GM13976 (cell line): ENCODE data around the gene SCUBE3.

ENCODE experiments used
- DNase-seq: peaks from one replicate; pipeline ENCODE4 v3.0.0; 2012; ENCODE audit warnings: low spot score
- in situ Hi-C: fragments of 300-500 bp; cut with MboI; formaldehyde crosslinking; loops from one replicate; pipeline ENCODE4 v1.12.0; 2022; ENCODE audit warnings: low sequenced_read_pairs, mixed read lengths, inconsistent platforms; ENCODE audit not compliant: unreplicated experiment
- TF ChIP-seq, protein P1 (sequence below): IDR thresholded peaks from 2 replicates; pipeline ENCODE4 v1.5.1; 2012; ENCODE audit warnings: borderline replicate concordance, mild to moderate bottlenecking; ENCODE audit not compliant: insufficient read depth; ENCODE audit errors: extremely low read depth, missing control alignments, control extremely low read depth

The SCUBE3 gene

DNA sequence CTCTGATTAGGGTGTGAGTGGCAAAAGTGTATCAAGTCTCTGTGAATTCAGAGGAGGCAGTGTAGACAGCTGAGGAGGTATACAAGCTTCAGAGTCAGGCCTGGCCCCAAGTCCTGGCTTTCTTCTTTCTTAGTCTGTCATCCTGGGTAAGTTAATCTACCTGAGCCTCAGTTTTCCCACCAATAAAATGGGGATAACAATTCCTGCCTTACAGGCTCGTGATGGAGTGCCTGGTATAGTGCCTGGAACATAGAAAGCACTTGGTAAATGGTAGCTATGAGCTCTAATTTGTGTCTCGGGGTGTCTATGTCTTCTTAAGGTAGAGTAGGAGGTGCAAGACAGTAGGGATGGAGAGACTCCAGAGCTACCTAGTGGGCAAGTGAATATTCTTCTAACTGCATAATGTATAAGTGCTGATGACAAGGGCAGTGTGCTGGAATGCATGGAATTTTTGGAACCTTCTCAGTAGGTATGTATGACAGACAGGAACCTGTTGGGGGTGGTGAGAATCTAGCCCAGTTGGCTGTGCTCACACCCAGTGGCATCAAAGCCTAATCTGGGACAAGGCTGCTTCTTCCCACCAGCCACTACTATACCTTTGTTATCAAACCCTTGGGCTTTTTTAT, 4.0 kb upstream of the SCUBE3 start:
- TF ChIP-seq, protein P1, sequence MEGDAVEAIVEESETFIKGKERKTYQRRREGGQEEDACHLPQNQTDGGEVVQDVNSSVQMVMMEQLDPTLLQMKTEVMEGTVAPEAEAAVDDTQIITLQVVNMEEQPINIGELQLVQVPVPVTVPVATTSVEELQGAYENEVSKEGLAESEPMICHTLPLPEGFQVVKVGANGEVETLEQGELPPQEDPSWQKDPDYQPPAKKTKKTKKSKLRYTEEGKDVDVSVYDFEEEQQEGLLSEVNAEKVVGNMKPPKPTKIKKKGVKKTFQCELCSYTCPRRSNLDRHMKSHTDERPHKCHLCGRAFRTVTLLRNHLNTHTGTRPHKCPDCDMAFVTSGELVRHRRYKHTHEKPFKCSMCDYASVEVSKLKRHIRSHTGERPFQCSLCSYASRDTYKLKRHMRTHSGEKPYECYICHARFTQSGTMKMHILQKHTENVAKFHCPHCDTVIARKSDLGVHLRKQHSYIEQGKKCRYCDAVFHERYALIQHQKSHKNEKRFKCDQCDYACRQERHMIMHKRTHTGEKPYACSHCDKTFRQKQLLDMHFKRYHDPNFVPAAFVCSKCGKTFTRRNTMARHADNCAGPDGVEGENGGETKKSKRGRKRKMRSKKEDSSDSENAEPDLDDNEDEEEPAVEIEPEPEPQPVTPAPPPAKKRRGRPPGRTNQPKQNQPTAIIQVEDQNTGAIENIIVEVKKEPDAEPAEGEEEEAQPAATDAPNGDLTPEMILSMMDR: no peak
- DNase-seq: no peak
- in situ Hi-C loops: loop anchor here (25.0 kb wide), 1 partner anchor 222 kb away; no protein-coding TSS in a partner anchor

DNA sequence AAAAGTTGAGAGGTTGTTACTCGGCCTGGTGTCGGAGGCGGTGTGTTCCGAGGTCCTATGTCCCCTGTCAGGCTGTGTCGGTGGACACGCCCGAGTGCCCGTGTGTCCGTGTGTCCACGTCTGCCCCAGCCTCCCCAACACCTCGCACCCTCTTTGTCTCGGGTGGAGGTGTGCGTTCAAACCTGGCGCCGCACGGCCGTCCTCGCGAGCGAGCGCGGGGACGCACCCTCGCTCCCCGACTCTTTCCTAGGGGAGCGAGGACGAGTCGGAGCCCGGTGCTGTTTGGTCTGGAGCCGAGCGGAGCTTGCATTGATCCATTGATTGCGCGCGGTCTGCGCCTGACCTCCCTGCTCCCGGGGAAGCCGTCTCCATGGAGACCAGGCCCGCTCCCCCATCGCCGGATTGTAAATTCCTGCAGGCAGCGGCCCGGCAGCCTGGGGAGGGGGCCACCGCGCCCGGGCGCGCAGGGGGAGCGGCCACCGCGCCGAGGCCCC, 411 bp upstream of the SCUBE3 start:
- in situ Hi-C loops: loop anchor here (25.0 kb wide), 1 partner anchor 226 kb away; no protein-coding TSS in a partner anchor
- DNase-seq: no peak
- TF ChIP-seq, protein P1: no peak

DNA sequence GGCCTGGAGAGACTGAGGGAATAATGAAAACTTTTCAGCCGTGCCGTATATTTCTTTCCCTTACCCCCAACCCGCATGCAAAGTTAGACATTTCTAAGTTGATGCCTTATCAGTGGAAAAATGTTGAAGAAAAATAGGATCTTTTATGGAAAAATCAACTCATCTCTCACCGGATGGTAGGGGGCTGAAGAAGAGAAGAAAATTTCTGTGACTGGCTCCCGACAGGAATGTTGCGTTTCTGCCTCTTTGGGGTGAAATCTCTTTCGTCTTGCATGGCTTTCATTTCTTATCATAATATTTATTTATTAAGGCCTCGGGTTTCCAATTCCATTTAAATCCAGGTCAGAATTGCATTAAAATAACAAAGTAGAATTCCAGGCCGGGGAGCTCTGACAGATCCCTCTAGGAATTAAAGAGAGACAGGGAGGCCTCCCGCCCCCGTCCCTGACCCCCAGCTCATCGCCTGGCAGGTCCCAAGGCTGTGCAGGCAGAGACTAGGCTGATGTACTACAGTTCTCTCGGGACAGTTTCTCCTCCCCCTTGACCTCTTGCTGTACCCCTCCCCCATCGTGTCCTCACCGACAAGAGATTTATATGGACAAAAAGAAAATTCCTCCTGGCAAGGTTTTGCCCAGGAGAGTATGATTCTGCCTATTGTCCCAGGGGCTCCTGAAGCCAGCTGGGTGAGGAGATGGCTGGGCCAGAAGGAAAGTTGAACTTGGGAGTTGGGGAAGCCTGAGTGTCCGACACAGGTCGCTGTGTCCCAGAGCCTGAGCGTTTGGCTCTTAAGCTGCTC, 1.3 kb downstream of the SCUBE3 start:
- TF ChIP-seq, protein P1: no peak

DNA sequence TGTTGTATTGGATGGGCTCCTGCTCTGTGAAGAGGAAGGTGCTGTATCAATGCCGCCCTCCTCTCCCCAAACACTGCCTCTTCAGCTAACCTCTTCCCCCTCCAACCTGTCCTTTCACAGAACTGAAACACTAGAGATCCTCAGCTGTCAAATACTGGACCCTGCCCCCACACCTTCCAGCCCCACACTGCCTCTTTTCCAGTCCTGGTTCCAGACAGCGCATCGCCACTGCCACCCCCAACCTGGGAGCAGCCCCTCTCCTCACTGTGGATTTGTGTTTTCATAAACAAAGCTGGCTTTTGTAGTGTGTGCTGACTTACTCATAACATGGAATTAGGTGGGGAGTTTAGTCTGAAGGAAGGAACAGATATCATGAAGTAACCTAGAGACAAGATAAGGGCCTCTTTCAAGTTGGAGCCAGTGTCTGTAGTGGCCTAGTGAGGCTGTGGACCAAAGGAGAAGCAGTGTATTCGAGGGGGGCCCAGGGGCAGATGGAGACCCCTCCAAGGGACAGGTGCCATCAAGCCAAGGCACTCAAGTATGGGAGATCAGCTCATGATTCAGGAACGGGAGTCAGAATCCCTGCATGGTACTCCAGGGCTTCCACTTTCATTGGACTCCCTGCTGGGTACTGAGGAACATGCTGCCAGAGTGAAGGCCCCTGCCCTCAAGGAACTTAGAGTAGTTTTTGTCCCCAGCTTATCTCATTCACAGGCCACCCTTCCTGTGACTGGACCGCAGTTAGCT, 2.1 kb downstream of the SCUBE3 start:
- no peak for DNase-seq
- TF ChIP-seq, protein P1: no peak
- in situ Hi-C loops: loop anchor here (25.0 kb wide), 1 partner anchor 229 kb away; no protein-coding TSS in a partner anchor

More for the DNA sequence above, 1.3 kb downstream of the SCUBE3 start:
- in situ Hi-C loops: loop anchor here (25.0 kb wide), 1 partner anchor 228 kb away; no protein-coding TSS in a partner anchor
- DNase-seq: no peak

DNA sequence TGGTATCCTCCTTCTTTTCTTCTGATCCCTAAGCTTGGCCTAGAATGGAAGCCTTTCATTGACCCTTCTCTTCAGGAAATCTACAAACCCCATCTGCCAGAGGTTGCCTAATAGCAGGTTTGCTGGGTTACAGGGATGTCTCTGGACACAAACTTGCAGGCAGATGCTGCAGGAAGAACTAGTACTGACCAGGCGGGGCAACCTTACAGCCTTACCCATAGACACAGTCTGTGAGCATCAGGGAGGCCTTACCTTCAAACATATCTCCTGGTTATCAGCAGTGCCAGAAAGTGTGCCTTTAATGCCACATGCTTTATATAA, 2.6 kb downstream of the SCUBE3 start:
- TF ChIP-seq, protein P1: no peak
- in situ Hi-C loops: loop anchor here (25.0 kb wide), 1 partner anchor 229 kb away; no protein-coding TSS in a partner anchor
- no peak for DNase-seq
